ENCODE data around the gene PDCD4.

The PDCD4 gene

GRCh38 chr10:110842326-110842904 lies 29.3 kb upstream of the PDCD4 start:
- DNase-seq: no peak

- no peak for DNase-seq
Observed at GRCh38 chr10:110843031-110843430, 28.7 kb upstream of the PDCD4 start.

GRCh38 chr10:110843796-110844616 lies 27.7 kb upstream of the PDCD4 start:
- DNase-seq: no peak

GRCh38 chr10:110844617-110844881 lies 27.2 kb upstream of the PDCD4 start:
- DNase-seq: no peak

GRCh38 chr10:110845192-110845755 lies 26.5 kb upstream of the PDCD4 start:
- no peak for DNase-seq

GRCh38 chr10:110845756-110846620 lies 25.7 kb upstream of the PDCD4 start:
- no peak for DNase-seq

GRCh38 chr10:110847374-110847773 lies 24.4 kb upstream of the PDCD4 start:
- DNase-seq: no peak

GRCh38 chr10:110848106-110848505 lies 23.6 kb upstream of the PDCD4 start:
- no peak for DNase-seq

GRCh38 chr10:110850099-110850498 lies 21.6 kb upstream of the PDCD4 start:
- DNase-seq: no peak

- DNase-seq: no peak
Observed at GRCh38 chr10:110851020-110851612, 20.6 kb upstream of the PDCD4 start.

GRCh38 chr10:110852255-110852896 lies 19.4 kb upstream of the PDCD4 start:
- DNase-seq: no peak

- no peak for DNase-seq
Observed at GRCh38 chr10:110852947-110853346, 18.8 kb upstream of the PDCD4 start.

GRCh38 chr10:110853921-110854605 lies 17.7 kb upstream of the PDCD4 start:
- no peak for DNase-seq

- DNase-seq: no peak
Observed at GRCh38 chr10:110857265-110858171, 14.2 kb upstream of the PDCD4 start.

- DNase-seq: no peak
Observed at GRCh38 chr10:110858297-110858934, 13.3 kb upstream of the PDCD4 start.

- no peak for DNase-seq
Observed at GRCh38 chr10:110859206-110859972, 12.3 kb upstream of the PDCD4 start.

GRCh38 chr10:110859973-110860376 lies 11.8 kb upstream of the PDCD4 start:
- no peak for DNase-seq

GRCh38 chr10:110860576-110861241 lies 11.0 kb upstream of the PDCD4 start:
- DNase-seq: no peak

- DNase-seq: no peak
Observed at GRCh38 chr10:110861476-110861875, 10.3 kb upstream of the PDCD4 start.
